Esophagus squamous epithelium (tissue), 4 donors: ENCODE data around the gene FAM163A.

Experiments used
- POLR2A ChIP-seq, 4 donors: fragments of 450-650 bp; IDR thresholded peaks; one replicate each; pipeline ENCODE4 v1.6.1; 2017; ENCODE audit warnings: antibody characterized with exemption in 4 of 4, mild to moderate bottlenecking in 4 of 4, moderate library complexity in 3 of 4
- TF ChIP-seq, protein P1 (sequence below), 6 experiments: fragments of 450-650 bp in 4 of 6; fragments of 200-600 bp in 2 of 6; sonication (generic) in 2 of 6; IDR thresholded peaks; one replicate each; pipeline ENCODE4 v1.5.1; 2016 to 2019; ENCODE audit warnings: antibody characterized with exemption in 6 of 6, mild to moderate bottlenecking in 4 of 6, moderate library complexity in 4 of 6

DNA sequence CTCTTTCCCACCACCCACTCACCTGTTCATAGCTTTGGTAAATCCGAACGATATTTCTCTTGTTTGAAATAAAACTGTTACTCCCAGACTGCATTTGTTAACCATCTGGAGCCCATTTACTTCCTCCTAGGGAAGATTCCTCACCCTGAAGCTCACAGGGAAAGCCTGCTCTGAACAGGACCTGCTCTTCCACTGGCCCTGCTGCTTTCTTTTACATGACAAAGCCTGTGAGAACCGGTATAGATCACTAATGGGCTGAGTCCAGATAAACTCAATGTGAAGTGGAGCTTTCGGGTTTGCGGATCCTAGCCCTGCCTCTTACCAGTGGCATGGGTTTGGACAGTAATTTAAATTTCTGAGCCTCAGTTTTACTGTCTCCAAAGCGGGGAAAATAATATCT is 45.2 kb downstream of the FAM163A start:
- TF ChIP-seq, protein P1, sequence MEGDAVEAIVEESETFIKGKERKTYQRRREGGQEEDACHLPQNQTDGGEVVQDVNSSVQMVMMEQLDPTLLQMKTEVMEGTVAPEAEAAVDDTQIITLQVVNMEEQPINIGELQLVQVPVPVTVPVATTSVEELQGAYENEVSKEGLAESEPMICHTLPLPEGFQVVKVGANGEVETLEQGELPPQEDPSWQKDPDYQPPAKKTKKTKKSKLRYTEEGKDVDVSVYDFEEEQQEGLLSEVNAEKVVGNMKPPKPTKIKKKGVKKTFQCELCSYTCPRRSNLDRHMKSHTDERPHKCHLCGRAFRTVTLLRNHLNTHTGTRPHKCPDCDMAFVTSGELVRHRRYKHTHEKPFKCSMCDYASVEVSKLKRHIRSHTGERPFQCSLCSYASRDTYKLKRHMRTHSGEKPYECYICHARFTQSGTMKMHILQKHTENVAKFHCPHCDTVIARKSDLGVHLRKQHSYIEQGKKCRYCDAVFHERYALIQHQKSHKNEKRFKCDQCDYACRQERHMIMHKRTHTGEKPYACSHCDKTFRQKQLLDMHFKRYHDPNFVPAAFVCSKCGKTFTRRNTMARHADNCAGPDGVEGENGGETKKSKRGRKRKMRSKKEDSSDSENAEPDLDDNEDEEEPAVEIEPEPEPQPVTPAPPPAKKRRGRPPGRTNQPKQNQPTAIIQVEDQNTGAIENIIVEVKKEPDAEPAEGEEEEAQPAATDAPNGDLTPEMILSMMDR (IDR thresholded peaks at IDR 0.05) = no peak
- TF ChIP-seq POLR2A (IDR thresholded peaks at IDR 0.05) = no peak
